Islet precursor cell (in vitro differentiated cells): ENCODE results near the gene SSU72.
"Not testable (repeated sequence)": the region's sequence is repeated elsewhere in the genome, so short reads cannot be mapped to it uniquely, and the experiment has no call there.

Experiments used
- DNase-seq: peaks from one replicate; pipeline ENCODE4 v3.0.0-alpha.2; 2018

The SSU72 gene

DNA sequence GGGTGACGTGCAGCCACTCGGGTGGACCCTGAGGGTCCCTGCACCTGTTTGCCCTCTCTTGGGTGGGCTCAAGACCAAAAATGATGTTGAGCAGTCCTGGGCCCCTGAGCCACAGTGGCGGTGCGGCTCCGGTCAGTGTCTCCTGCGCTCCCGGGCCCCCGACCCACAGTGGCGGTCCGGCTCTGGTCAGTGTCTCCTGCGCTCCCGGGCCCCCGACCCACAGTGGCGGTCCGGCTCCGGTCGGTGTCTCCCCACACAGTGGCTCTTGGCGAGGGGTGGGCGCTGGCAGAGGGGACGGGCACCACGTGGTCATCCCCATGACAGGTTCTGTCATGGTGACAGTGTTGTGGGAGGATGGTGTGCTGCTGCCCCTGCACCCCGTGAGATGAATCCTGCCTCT, 80.4 kb downstream of the SSU72 start:
- DNase-seq = not testable (repeated sequence)
